HG03575 (cell line): ENCODE measurements around the gene RAB11B.
"Not testable (repeated sequence)": the region's sequence is repeated elsewhere in the genome, so short reads cannot be mapped to it uniquely, and the experiment has no call there.

ENCODE experiments used
- ATAC-seq: cut with Tn5 transposase; IDR thresholded peaks from one replicate; pipeline ENCODE4 v1.9.1; 2021; ENCODE audit not compliant: unreplicated experiment, insufficient number of reproducible peaks, low FRiP score; ENCODE audit errors: extremely low read depth

Gene RAB11B

GRCh38 chr19:8391198-8392016 lies 1.2 kb downstream of the RAB11B start:
- no peak for ATAC-seq

- ATAC-seq: no peak
Measured at GRCh38 chr19:8392017-8392591, 1.9 kb downstream of the RAB11B start.

GRCh38 chr19:8393192-8393870 lies 3.2 kb downstream of the RAB11B start:
- ATAC-seq: no peak

GRCh38 chr19:8393871-8394250 lies 3.7 kb downstream of the RAB11B start:
- no peak for ATAC-seq

DNA sequence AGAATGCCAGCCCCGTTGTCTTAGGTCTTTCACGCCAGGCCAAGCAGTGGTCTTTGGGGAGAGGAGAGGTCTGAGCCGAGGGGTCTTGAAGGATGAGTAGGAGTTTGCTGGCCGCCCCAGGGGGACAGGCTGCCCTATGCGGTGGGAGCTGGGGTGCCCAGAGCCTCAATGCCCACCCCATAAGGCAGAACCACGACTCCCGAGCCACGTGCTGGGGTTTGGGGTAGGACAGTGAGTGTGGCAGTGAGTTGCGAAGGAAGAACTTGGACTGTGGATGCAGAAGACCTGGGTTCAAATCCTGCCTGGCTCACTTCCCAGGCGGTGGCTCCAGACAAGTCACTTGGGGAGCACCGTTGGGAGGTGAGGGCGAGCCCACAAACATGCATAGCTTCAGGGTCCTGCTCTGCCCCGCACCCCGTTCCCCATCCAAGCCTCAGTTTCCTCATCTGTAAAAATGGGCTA lies 5.5 kb downstream of the RAB11B start:
- no peak for ATAC-seq

DNA sequence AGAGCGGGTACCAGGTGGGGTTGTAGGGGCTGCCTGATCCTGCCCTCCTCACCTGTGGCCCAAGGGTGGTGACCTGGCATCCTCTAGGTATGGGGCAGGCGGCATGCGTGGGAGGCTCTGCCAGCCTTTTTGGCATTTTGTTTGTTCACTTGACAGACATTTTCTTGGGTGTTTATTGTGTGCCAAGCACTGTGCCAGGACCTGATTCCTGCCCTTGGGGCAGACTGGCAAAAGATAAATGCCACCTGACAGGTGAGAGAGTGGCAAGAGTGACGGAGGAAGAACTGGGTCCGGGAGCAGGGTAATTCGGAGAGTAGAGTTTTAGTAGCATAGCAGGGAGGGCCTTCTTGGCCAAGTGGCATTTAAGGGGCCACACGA lies 6.0 kb downstream of the RAB11B start:
- no peak for ATAC-seq

DNA sequence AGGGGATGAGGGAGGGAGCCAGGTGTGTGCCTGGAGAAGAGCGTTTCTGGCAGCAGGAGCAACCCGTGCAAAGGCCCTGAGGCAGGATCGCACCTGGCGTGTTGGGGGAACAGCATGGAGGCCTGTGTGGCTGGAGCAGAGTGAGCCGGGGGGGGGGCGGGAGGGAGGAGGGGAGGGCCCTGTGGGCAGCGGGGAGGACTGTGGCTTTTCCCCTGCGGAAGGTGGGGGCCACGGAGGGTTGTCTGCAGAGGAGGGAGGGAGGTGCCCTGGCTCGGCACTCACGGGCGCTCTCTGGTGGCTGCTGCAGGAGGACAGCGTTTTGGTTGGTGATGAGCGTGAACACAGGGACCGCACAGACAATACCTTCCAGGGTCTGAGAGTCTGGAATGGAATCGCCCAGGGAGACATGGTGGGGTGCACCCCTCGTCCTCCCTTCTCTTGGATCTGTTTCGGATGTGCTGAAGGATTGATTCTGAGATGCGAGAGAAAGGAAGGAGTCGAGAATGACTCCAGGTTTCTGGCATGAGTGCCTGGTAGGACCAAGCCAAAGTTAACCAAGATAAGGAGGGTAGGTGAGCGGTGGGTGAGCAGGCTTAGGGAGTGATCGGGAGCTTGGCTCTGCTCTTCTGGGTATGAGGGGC lies 6.5 kb downstream of the RAB11B start:
- no peak for ATAC-seq

GRCh38 chr19:8397271-8397670 lies 7.1 kb downstream of the RAB11B start:
- ATAC-seq: no peak

DNA sequence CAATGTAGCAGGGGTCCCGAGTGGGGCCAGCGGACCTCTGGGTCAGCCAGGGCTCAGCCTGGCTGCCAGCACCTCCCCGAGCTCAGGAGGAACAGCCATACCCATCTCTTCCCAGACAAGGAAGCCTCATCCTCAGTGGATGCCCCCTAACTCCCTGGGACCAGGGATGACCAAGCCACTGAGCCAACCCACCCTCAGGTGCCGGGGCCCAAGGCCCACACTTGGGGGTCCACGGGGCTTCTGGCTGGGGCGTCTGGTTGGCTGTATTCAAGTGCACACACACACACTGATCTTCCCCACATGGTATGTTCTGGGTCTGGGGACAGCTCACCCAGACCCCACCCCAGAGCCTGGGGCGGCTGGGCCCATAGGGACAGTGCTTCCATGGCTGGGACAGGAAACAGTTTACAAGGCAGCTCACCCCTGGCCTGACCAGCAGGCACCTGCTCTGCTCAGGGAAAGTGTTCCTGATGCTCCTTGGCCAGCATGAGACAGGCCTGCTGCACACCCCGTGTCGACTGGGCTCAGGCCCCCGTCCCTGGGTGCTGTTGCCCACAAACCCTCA lies 7.7 kb downstream of the RAB11B start:
- no peak for ATAC-seq

DNA sequence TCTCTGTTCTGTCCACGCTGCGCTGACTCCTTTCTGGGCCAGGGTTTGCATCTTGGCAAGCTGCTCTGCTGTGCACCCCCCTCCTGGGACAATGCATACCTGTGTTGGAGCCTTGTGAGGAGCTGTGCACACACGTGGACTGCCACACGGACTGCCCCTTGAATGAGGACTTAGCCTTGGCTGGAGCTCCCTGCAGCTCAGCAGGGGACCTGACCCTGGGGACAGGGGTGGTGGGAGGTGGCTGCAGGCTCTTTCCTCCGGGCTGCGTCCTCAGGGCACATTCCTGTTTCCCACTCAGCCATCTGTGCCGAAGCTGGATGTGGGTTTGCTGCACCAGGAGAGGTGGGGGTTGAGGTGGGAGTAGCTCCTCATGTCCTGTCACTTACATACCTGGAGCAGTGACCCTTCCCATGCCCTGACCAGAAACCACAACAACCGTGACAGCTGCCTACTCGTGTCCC lies 8.2 kb downstream of the RAB11B start:
- ATAC-seq: no peak

GRCh38 chr19:8399681-8400188 lies 9.6 kb downstream of the RAB11B start:
- no peak for ATAC-seq

DNA sequence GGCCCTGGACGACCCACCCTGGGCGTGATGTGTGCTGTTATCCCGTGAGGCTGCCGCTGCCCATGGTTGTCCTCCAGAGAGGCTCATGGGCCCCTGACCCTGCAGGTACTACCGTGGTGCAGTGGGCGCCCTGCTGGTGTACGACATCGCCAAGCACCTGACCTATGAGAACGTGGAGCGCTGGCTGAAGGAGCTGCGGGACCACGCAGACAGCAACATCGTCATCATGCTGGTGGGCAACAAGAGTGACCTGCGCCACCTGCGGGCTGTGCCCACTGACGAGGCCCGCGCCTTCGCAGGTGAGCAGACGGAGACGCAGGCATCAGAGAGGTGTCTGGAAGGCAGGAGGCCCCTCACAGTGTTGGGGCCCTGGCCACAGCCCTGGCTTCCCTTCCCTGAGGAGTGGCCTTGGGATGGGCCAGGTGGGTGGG lies 11.8 kb downstream of the RAB11B start:
- ATAC-seq: no peak

DNA sequence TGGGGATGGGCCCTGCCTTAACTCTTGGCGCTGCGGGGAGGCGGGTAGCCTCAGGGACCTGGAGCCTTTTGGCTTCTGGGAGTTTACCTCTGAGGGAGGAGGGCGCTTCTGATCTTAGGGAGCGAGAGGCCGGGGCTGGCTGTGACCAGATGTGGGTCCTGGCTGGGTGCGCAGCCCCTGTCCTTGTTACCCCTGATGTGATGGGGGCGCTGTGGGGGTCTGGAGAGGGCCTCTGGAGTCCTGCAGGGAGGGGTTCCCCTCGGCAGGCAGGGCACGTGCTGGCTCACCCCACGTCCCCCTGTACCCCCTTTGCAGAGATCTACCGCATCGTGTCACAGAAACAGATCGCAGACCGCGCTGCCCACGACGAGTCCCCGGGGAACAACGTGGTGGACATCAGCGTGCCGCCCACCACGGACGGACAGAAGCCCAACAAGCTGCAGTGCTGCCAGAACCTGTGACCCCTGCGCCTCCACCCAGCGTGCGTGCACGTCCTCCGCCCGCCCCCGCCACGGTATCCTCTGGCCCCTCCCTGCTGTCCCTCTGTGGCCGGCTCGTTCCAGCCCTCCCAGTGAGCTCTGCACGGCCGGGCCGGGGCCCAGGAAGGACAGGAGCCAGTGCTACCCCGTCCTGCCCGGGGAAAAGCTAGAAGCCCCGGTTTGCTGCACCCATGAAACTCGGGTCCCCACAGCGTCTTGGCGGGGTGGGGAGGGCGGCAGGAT lies 13.1 kb downstream of the RAB11B start:
- no peak for ATAC-seq

DNA sequence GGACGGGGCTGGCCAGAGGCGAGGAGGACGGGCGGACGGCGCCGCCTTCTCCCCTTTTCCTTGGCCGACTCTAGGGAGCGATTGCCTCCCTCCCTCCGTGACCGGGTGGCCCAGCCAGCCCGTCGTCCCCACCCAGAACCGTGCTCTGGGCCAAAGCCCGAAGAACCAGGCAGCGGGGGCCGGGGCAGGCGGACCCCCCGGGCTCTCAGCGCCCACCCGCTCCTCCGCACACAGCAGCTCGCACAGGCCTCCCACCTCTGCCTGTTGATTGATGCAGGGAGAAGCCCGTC lies 13.6 kb downstream of the RAB11B start:
- ATAC-seq: no peak

- no peak for ATAC-seq
Measured at GRCh38 chr19:8404391-8405151, 14.4 kb downstream of the RAB11B start.

DNA sequence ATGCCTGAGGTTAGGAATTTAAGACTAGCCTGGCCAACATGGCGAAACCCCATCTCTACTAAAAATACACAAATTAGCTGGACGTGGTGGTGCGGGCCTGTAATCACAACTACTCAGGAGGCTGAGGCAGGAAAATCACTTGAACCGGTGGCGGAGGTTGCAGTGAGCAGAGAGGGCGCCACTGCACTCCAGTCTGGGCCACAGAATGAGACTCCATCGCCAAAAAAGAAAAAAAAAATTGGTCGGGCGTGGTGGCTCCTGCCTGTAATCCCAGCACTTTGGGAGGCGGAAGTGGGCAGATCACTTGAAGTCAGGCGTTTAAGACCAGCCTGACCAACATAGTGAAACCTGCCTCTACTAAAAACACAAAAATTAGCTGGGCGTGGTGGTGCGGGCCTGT lies 20.6 kb downstream of the RAB11B start:
- not testable (repeated sequence) for ATAC-seq

GRCh38 chr19:8412783-8413628 lies 22.8 kb downstream of the RAB11B start, which contains the start of gene MARCHF2:
MARCHF2 (plus strand) TSS chr19:8413305; CDS start chr19:8421841, 8,536 bp downstream.
- no peak for ATAC-seq
